ENCODE data around the gene NUCB2.
"Not testable (repeated sequence)": the region's sequence is repeated elsewhere in the genome, so short reads cannot be mapped to it uniquely, and the experiment has no call there.

Gene NUCB2

GRCh38 chr11:17276236-17277023 lies at the start of gene NUCB2:
Gene NUCB2 (plus strand): TSS chr11:17276739. CDS start chr11:17295324, 18,585 bp downstream.
- peak; percentile 94 for DNase-seq (ENCODE audit: low spot score)

GRCh38 chr11:17228186-17228925 lies 48.2 kb upstream of the NUCB2 start:
- not testable (repeated sequence) for DNase-seq (ENCODE audit: low spot score)

- DNase-seq (ENCODE audit: low spot score): no peak
Measured at GRCh38 chr11:17229481-17230152, 46.9 kb upstream of the NUCB2 start.

GRCh38 chr11:17230867-17231851 lies 45.4 kb upstream of the NUCB2 start:
- DNase-seq (ENCODE audit: low spot score): peak; percentile 20

GRCh38 chr11:17233101-17233500 lies 43.4 kb upstream of the NUCB2 start:
- DNase-seq (ENCODE audit: low spot score): no peak

GRCh38 chr11:17238377-17238776 lies 38.2 kb upstream of the NUCB2 start:
- no peak for DNase-seq (ENCODE audit: low spot score)

GRCh38 chr11:17239927-17240326 lies 36.6 kb upstream of the NUCB2 start:
- DNase-seq (ENCODE audit: low spot score): not testable (repeated sequence)

GRCh38 chr11:17240780-17241179 lies 35.8 kb upstream of the NUCB2 start:
- no peak for DNase-seq (ENCODE audit: low spot score)

GRCh38 chr11:17242954-17243353 lies 33.6 kb upstream of the NUCB2 start:
- not testable (repeated sequence) for DNase-seq (ENCODE audit: low spot score)

- DNase-seq (ENCODE audit: low spot score): no peak
Measured at GRCh38 chr11:17244046-17244445, 32.5 kb upstream of the NUCB2 start.

- DNase-seq (ENCODE audit: low spot score): no peak
Measured at GRCh38 chr11:17250561-17251350, 25.8 kb upstream of the NUCB2 start.

- no peak for DNase-seq (ENCODE audit: low spot score)
Measured at GRCh38 chr11:17252704-17253103, 23.8 kb upstream of the NUCB2 start.

GRCh38 chr11:17256512-17256911 lies 20.0 kb upstream of the NUCB2 start:
- DNase-seq (ENCODE audit: low spot score): no peak

- DNase-seq (ENCODE audit: low spot score): no peak
Measured at GRCh38 chr11:17257196-17257595, 19.3 kb upstream of the NUCB2 start.

- DNase-seq (ENCODE audit: low spot score): no peak
Measured at GRCh38 chr11:17258670-17259069, 17.9 kb upstream of the NUCB2 start.

GRCh38 chr11:17259519-17259918 lies 17.0 kb upstream of the NUCB2 start:
- no peak for DNase-seq (ENCODE audit: low spot score)

GRCh38 chr11:17260020-17260419 lies 16.5 kb upstream of the NUCB2 start:
- DNase-seq (ENCODE audit: low spot score): no peak

- no peak for DNase-seq (ENCODE audit: low spot score)
Measured at GRCh38 chr11:17263769-17264168, 12.8 kb upstream of the NUCB2 start.

GRCh38 chr11:17266781-17267180 lies 9.8 kb upstream of the NUCB2 start:
- DNase-seq (ENCODE audit: low spot score): no peak

- DNase-seq (ENCODE audit: low spot score): peak; percentile 4
Measured at GRCh38 chr11:17267576-17267975, 9.0 kb upstream of the NUCB2 start.

- not testable (repeated sequence) for DNase-seq (ENCODE audit: low spot score)
Measured at GRCh38 chr11:17268500-17268899, 8.0 kb upstream of the NUCB2 start.

Measured in CD4-positive, alpha-beta T cell treated with Interleukin-6 at 100 ng/mL for 8 hours (primary cell).